B cell (primary cell): Measurements from ENCODE around the gene ZSCAN10. TPM values are rescaled to one million over a fixed set of nuclear protein-coding genes. Genes with fewer than 3 reads are reported as not detected.

ENCODE experiments used
- ATAC-seq: fragments of 200-7000 bp; cut with Tn5 transposase; one replicate; pipeline ENCODE4 v1.10.0; 2021; ENCODE audit warnings: low read depth, mild to moderate bottlenecking, moderate number of reproducible peaks, moderate library complexity
- CTCF ChIA-PET: fragments of 350-600 bp; sonication (Branson Sonifier 250); formaldehyde crosslinking; loops from one replicate; lab custom pipeline; 2021; ENCODE audit warnings: antibody characterized with exemption, inconsistent platforms; lab: Charles Lee
- POLR2A ChIA-PET: fragments of 350-600 bp; sonication (Branson Sonifier 250); formaldehyde crosslinking; loops from one replicate; lab custom pipeline; 2021; ENCODE audit warnings: antibody characterized with exemption; lab: Charles Lee
- DNase-seq: peaks from one replicate; pipeline ENCODE4 v3.0.0; 2013
- H2AFZ ChIP-seq: 2 replicates; pipeline ENCODE4 v1.6.1; 2012; ENCODE audit warnings: mild to moderate bottlenecking, low read depth, low read length; ENCODE audit not compliant: insufficient read depth, poor library complexity, severe bottlenecking
- H3K27ac ChIP-seq, 2 donors: 1 replicate in 1 of 2; 2 replicates in 1 of 2; pipeline ENCODE4 v1.5.1; 2012 to 2013; ENCODE audit warnings: low read length in 2 of 2, mild to moderate bottlenecking in 2 of 2, moderate library complexity in 1 of 2
- H3K27me3 ChIP-seq, 4 experiments: fragments of 200-600 bp in 1 of 4; sonication (generic) in 1 of 4; replicated peaks in 1 of 4; 1 replicate in 2 of 4; 2 replicates in 2 of 4; pipeline versions ENCODE4 v1.6.1 to v1.7.0; 2013 to 2016; ENCODE audit warnings: low read length in 3 of 4, mild to moderate bottlenecking in 2 of 4, mixed read lengths in 1 of 4, moderate library complexity in 1 of 4; ENCODE audit not compliant: insufficient read depth in 4 of 4, control insufficient read depth in 3 of 4; ENCODE audit errors: control extremely low read depth in 1 of 4
- H3K36me3 ChIP-seq, 2 experiments: replicated peaks in 1 of 2; 1 replicate in 1 of 2; 2 replicates in 1 of 2; pipeline versions ENCODE4 v1.6.1 to v1.7.1; 2013; ENCODE audit warnings: low read length in 1 of 2; ENCODE audit not compliant: insufficient read depth in 2 of 2, control insufficient read depth in 1 of 2; ENCODE audit errors: control extremely low read depth in 1 of 2, extremely low read depth in 1 of 2
- H3K4me1 ChIP-seq, 2 donors: fragments of 200-600 bp in 1 of 2; sonication (generic) in 1 of 2; 1 replicate in 1 of 2; 2 replicates in 1 of 2; pipeline versions ENCODE4 v1.5.1 to v1.6.1; 2013 to 2017; ENCODE audit warnings: low read length in 2 of 2; ENCODE audit not compliant: control insufficient read depth in 2 of 2, insufficient read depth in 2 of 2
- H3K4me2 ChIP-seq: replicated peaks from 2 replicates; pipeline ENCODE3; 2012; ENCODE audit warnings: mild to moderate bottlenecking, low read depth, low read length; ENCODE audit not compliant: poor library complexity, severe bottlenecking
- H3K4me3 ChIP-seq, 5 experiments: fragments of 200-600 bp in 1 of 5; sonication (generic) in 1 of 5; 1 replicate in 3 of 5; 2 replicates in 2 of 5; pipeline versions ENCODE4 v1.5.1 to v1.7.0; 2011 to 2016; ENCODE audit warnings: low read length in 4 of 5, mild to moderate bottlenecking in 4 of 5, low read depth in 2 of 5, control low read depth in 1 of 5, moderate library complexity in 1 of 5; ENCODE audit not compliant: insufficient read depth in 1 of 5; ENCODE audit errors: control extremely low read depth in 1 of 5, extremely low read depth in 1 of 5
- H3K79me2 ChIP-seq: fragments of 200-600 bp; sonication (generic); one replicate; pipeline ENCODE4 v1.6.0; 2016; ENCODE audit warnings: low read length; ENCODE audit not compliant: control insufficient read depth, insufficient read depth
- H3K9ac ChIP-seq: fragments of 200-600 bp; sonication (generic); 2 replicates; pipeline ENCODE4 v1.6.1; 2017; ENCODE audit warnings: mild to moderate bottlenecking, low read length, moderate library complexity
- H3K9me3 ChIP-seq, 3 donors: one replicate each; pipeline versions ENCODE4 v1.6.1 to v1.7.1; 2013; ENCODE audit warnings: low read length in 2 of 3; ENCODE audit not compliant: control insufficient read depth in 2 of 3, insufficient read depth in 1 of 3; ENCODE audit errors: control extremely low read depth in 1 of 3
- H4K20me1 ChIP-seq: 2 replicates; pipeline ENCODE4 v1.6.0; 2012; ENCODE audit warnings: mild to moderate bottlenecking, low read length; ENCODE audit not compliant: insufficient read depth, control insufficient read depth, poor library complexity, severe bottlenecking
- H3K27ac Mint-ChIP-seq: one replicate; pipeline ENCODE4 v1.8.0; 2021; ENCODE audit warnings: mixed read lengths
- H3K27me3 Mint-ChIP-seq: one replicate; pipeline ENCODE4 v1.8.0; 2021; ENCODE audit warnings: mixed read lengths
- H3K4me1 Mint-ChIP-seq: one replicate; pipeline ENCODE4 v1.8.0; 2021; ENCODE audit warnings: mixed read lengths
- H3K4me3 Mint-ChIP-seq: one replicate; pipeline ENCODE4 v1.8.0; 2021; ENCODE audit warnings: mixed read lengths
- H3K9me3 Mint-ChIP-seq: one replicate; pipeline ENCODE4 v1.8.0; 2022; ENCODE audit warnings: mixed read lengths; ENCODE audit not compliant: insufficient read depth
- EZH2 ChIP-seq: IDR thresholded peaks from 2 replicates; pipeline ENCODE4 v1.6.1; 2012; ENCODE audit warnings: borderline replicate concordance, low read depth, mild to moderate bottlenecking, moderate library complexity, low read length; ENCODE audit not compliant: insufficient read depth, poor library complexity, severe bottlenecking
- WGBS: methylation state at CpG from one replicate; pipeline ENCODE4 v1.1.5; 2013; ENCODE audit warnings: missing lambda C conversion rate; ENCODE audit not compliant: insufficient coverage; 5-methylcytosine and 5-hydroxymethylcytosine counted together
- intact Hi-C: fragments of 100-400 bp; cut with micrococcal nuclease; formaldehyde crosslinking; loops from one replicate; pipeline ENCODE4 v1.10.0; 2022
- polyA plus RNA-seq: library from polyadenylated mRNA; depleted of rRNA; stranded (reverse); fragments of >200 nt; gene quantifications from 2 replicates; pipeline ENCODE4 v1.2.3, GENCODE V29; 2012
- total RNA-seq, 2 donors: library from RNA; stranded (reverse); fragments of 120-200 nt in 1 of 2; gene quantifications; 1 replicate in 1 of 2; 2 replicates in 1 of 2; pipeline versions ENCODE4 v1.2.3 to v1.2.4, GENCODE V29; 2013 to 2022
- TF ChIP-seq, protein P1 (sequence below): fragments of 200-600 bp; IDR thresholded peaks from one replicate; pipeline ENCODE4 v1.8.0; 2022; ENCODE audit warnings: antibody characterized with exemption, mild to moderate bottlenecking

Gene ZSCAN10
- total and polyA plus RNA-seq, 2 donors (not counting 1 experiment from before 2014, with no cell fraction given) = not detected

DNA sequence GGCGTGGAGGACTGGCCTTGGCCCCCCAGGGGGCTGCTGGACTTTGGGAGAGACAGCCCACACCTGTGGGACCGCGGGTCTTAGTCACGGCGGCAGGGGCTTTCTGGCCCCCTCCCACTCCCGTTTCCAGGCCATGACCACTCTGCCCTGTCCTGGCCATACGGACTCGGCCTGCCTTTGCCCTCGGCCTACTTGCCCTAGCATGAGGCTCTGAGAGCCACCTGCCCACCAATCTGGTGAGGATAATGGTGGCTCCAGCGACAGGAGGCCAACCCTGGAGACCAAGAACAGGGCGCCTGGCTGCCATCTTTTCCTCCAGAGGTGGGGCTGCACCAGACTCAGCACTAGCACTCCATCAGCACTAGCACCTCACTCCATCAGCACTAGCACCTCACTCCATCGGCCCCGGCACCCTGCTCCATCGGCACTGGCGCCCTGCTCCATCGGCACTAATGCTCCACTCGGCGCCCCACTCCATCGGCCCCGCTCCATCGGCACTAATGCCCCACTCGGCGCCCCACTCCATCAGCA, 42.8 kb upstream of the ZSCAN10 start:
- peaks cover under 1% of the 10 kb centered on the region for H3K4me1 Mint-ChIP-seq
- CTCF ChIA-PET = interaction anchor here (1.0 kb wide), 1 partner anchor 24 kb away, joined by 4 read pairs; no protein-coding TSS in a partner anchor
- TF ChIP-seq, protein P1, sequence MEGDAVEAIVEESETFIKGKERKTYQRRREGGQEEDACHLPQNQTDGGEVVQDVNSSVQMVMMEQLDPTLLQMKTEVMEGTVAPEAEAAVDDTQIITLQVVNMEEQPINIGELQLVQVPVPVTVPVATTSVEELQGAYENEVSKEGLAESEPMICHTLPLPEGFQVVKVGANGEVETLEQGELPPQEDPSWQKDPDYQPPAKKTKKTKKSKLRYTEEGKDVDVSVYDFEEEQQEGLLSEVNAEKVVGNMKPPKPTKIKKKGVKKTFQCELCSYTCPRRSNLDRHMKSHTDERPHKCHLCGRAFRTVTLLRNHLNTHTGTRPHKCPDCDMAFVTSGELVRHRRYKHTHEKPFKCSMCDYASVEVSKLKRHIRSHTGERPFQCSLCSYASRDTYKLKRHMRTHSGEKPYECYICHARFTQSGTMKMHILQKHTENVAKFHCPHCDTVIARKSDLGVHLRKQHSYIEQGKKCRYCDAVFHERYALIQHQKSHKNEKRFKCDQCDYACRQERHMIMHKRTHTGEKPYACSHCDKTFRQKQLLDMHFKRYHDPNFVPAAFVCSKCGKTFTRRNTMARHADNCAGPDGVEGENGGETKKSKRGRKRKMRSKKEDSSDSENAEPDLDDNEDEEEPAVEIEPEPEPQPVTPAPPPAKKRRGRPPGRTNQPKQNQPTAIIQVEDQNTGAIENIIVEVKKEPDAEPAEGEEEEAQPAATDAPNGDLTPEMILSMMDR = no peak
- TF ChIP-seq EZH2 = no peak
- Histone ChIP-seq H4K20me1 (no peaks in the 10 kb centered on the region), H2AFZ (no peak overlapping the region), H3K27me3 (no peaks in the 10 kb centered on the region), H3K79me2 (peaks cover 8% of the 10 kb centered on the region), H3K4me1 (no peaks in the 10 kb centered on the region), H3K4me2 (no peak overlapping the region), H3K4me3 (no peak overlapping the region), H3K9ac (no peak overlapping the region), H3K9me3 (no peaks in the 10 kb centered on the region), H3K27ac (no peak overlapping the region), H3K36me3 (peaks cover 0 to 28% of the 10 kb centered on the region in 2 experiments)
- intact Hi-C loops = no loop called here
- no peak overlapping the region for H3K4me3 Mint-ChIP-seq
- ATAC-seq (no peak), DNase-seq (no peak)
- no peak overlapping the region for H3K27ac Mint-ChIP-seq
- WGBS = 98% methylated on average over 23 of the region's 23 CpGs
- POLR2A ChIA-PET = no interaction called here
- H3K9me3 Mint-ChIP-seq = no peaks in the 10 kb centered on the region
- no peaks in the 10 kb centered on the region for H3K27me3 Mint-ChIP-seq

DNA sequence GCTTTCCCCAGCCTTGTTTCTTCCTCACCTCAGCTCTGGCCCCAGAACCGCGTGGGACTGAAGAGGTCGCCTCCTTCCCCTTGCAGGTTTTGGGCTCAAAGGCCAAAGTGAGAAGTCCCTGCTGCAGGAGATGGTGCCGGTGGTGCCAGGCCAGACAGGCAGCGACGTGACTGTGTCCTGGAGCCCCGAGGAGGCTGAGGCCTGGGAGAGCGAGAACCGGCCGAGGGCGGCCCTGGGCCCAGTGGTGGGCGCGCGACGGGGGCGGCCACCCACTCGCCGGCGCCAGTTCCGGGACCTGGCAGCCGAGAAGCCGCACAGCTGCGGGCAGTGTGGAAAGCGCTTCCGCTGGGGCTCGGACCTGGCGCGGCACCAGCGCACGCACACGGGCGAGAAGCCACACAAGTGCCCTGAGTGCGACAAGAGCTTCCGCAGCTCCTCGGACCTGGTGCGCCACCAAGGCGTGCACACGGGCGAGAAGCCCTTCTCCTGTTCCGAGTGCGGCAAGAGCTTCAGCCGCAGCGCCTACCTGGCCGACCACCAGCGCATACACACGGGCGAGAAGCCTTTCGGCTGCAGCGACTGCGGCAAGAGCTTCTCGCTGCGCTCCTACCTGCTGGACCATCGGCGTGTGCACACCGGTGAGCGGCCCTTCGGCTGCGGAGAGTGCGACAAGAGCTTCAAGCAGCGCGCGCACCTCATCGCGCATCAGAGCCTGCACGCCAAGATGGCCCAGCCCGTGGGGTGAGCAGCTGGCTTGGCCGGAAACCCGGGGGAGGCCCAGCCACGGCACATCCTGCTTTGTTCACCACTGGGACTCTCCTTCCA, 41.7 kb upstream of the ZSCAN10 start:
- Mint-ChIP-seq H3K27ac (no peak overlapping the region), H3K4me1 (peaks cover 4% of the 10 kb centered on the region), H3K9me3 (no peaks in the 10 kb centered on the region), H3K27me3 (no peaks in the 10 kb centered on the region), H3K4me3 (no peak overlapping the region)
- intact Hi-C loops = no loop called here
- Histone ChIP-seq H3K4me2 (no peak overlapping the region), H3K27me3 (no peaks in the 10 kb centered on the region), H3K9ac (no peak overlapping the region), H3K36me3 (peaks cover 0 to 28% of the 10 kb centered on the region in 2 experiments), H3K79me2 (peaks cover 11% of the 10 kb centered on the region), H3K4me3 (no peak overlapping the region), H3K4me1 (peaks cover 3 to 4% of the 10 kb centered on the region in 2 donors), H4K20me1 (no peaks in the 10 kb centered on the region), H3K9me3 (no peaks in the 10 kb centered on the region), H3K27ac (no peak overlapping the region), H2AFZ (no peak overlapping the region)
- POLR2A ChIA-PET = no interaction called here
- CTCF ChIA-PET = interaction anchor here (1.0 to 1.5 kb wide), 2 partner anchors 9 to 25 kb away, joined by 4 to 5 read pairs; no protein-coding TSS in a partner anchor
- 98% methylated on average over 69 of the region's 69 CpGs for WGBS
- TF ChIP-seq, protein P1 = no peak
- no peak for TF ChIP-seq EZH2
- DNase-seq (no peak), ATAC-seq (no peak)
